Fibroblast of skin of left quadriceps (primary cell): ENCODE measurements around the gene ACOT11.
"Not testable (repeated sequence)": the region's sequence is repeated elsewhere in the genome, so short reads cannot be mapped to it uniquely, and the experiment has no call there.

ENCODE experiments used
- DNase-seq, 2 experiments: peaks; one replicate each; pipeline ENCODE4 v3.0.0-alpha.2; 2013; ENCODE audit warnings: low read depth in 2 of 2

Gene ACOT11

GRCh38 chr1:54608566-54609230 lies 60.7 kb downstream of the ACOT11 start:
- DNase-seq = no peak

GRCh38 chr1:54609301-54609921 lies 61.4 kb downstream of the ACOT11 start:
- DNase-seq = no peak

- DNase-seq = no peak
Observed at GRCh38 chr1:54610048-54610447, 62.0 kb downstream of the ACOT11 start.

GRCh38 chr1:54610601-54611580 lies 62.9 kb downstream of the ACOT11 start:
- no peak for DNase-seq

- DNase-seq = no peak
Observed at GRCh38 chr1:54611621-54612020, 63.6 kb downstream of the ACOT11 start.

GRCh38 chr1:54614024-54614423 lies 66.0 kb downstream of the ACOT11 start:
- no peak for DNase-seq

- DNase-seq = no peak
Observed at GRCh38 chr1:54614563-54614962, 66.5 kb downstream of the ACOT11 start.

GRCh38 chr1:54615531-54616279 lies 67.7 kb downstream of the ACOT11 start:
- DNase-seq = no peak

GRCh38 chr1:54619749-54620148 lies 71.7 kb downstream of the ACOT11 start:
- no peak for DNase-seq

- DNase-seq = no peak
Observed at GRCh38 chr1:54623216-54624007, 75.4 kb downstream of the ACOT11 start, which contains the start of gene FAM151A. Gene FAM151A, minus strand, starts transcription at chr1:54623525. Its CDS starts 130 bp downstream, at chr1:54623395.

- DNase-seq = no peak
Observed at GRCh38 chr1:54624466-54625464, 76.7 kb downstream of the ACOT11 start.

GRCh38 chr1:54627196-54627595 lies 79.2 kb downstream of the ACOT11 start:
- DNase-seq = no peak

GRCh38 chr1:54635804-54636203 lies 87.8 kb downstream of the ACOT11 start:
- not testable (repeated sequence) for DNase-seq

GRCh38 chr1:54636461-54637446 lies 88.7 kb downstream of the ACOT11 start:
- DNase-seq = not testable (repeated sequence)

GRCh38 chr1:54640361-54640760 lies 92.3 kb downstream of the ACOT11 start:
- DNase-seq = no peak

GRCh38 chr1:54640863-54641836 lies 93.1 kb downstream of the ACOT11 start, which contains the start of gene MROH7:
Gene MROH7, plus strand, starts transcription at chr1:54641786. Its CDS starts 11,141 bp downstream, at chr1:54652927.
- no peak for DNase-seq

- no peak for DNase-seq
Observed at GRCh38 chr1:54643736-54644135, 95.7 kb downstream of the ACOT11 start.
